Gastroesophageal sphincter (tissue), 4 donors: ENCODE data around the gene TMEM50A. TPM values are rescaled to one million over a fixed set of nuclear protein-coding genes. Genes with fewer than 3 reads are reported as not detected.
"Not testable (repeated sequence)": the region's sequence is repeated elsewhere in the genome, so short reads cannot be mapped to it uniquely, and the experiment has no call there.

Source experiments
- ATAC-seq: fragments of 150-250 bp; one replicate; pipeline ENCODE4 v1.9.1; 2016; ENCODE audit warnings: mild to moderate bottlenecking, moderate library complexity
- H3K27ac ChIP-seq, 4 donors: fragments of 200-600 bp; sonication (generic) in 3 of 4; 1 replicate in 3 of 4; 2 replicates in 1 of 4; pipeline ENCODE4 v1.5.1; 2016 to 2019
- H3K27me3 ChIP-seq: fragments of 200-600 bp; sonication (generic); one replicate; pipeline ENCODE4 v1.5.1; 2019
- H3K36me3 ChIP-seq, 2 donors: fragments of 200-600 bp; sonication (generic); one replicate each; pipeline ENCODE4 v1.5.1; 2019; ENCODE audit warnings: control low read depth in 1 of 2
- H3K4me1 ChIP-seq, 3 donors: fragments of 200-600 bp; sonication (generic); 1 replicate in 2 of 3; 2 replicates in 1 of 3; pipeline ENCODE4 v1.5.1; 2016 to 2019; ENCODE audit warnings: control low read depth in 2 of 3
- H3K4me3 ChIP-seq, 2 donors: fragments of 200-600 bp; sonication (generic); one replicate each; pipeline ENCODE4 v1.5.1; 2019; ENCODE audit warnings: mild to moderate bottlenecking in 1 of 2, moderate library complexity in 1 of 2
- H3K9me3 ChIP-seq, 3 donors: fragments of 200-600 bp; sonication (generic); one replicate each; pipeline ENCODE4 v1.5.1; 2017 to 2019; ENCODE audit warnings: control low read depth in 2 of 3
- CTCF ChIP-seq, 4 experiments: fragments of 200-600 bp in 2 of 4; fragments of 450-650 bp in 2 of 4; sonication (generic) in 1 of 4; IDR thresholded peaks; one replicate each; pipeline ENCODE4 v1.5.1; 2017 to 2019; ENCODE audit warnings: antibody characterized with exemption in 4 of 4, mild to moderate bottlenecking in 2 of 4, moderate library complexity in 2 of 4
- EP300 ChIP-seq: sonication (generic); formaldehyde crosslinking; IDR thresholded peaks from one replicate; pipeline ENCODE4 v1.6.1; 2017; ENCODE audit warnings: antibody characterized with exemption, mild to moderate bottlenecking
- POLR2A ChIP-seq, 2 donors: fragments of 450-650 bp; IDR thresholded peaks; one replicate each; pipeline ENCODE4 v1.6.1; 2017; ENCODE audit warnings: antibody characterized with exemption in 2 of 2, mild to moderate bottlenecking in 2 of 2, moderate library complexity in 1 of 2
- POLR2AphosphoS5 ChIP-seq: sonication (generic); formaldehyde crosslinking; IDR thresholded peaks from one replicate; pipeline ENCODE4 v1.6.1; 2017; ENCODE audit warnings: antibody characterized with exemption
- WGBS, 2 donors: methylation state at CpG; one replicate each; pipeline ENCODE4 v1.1.5; 2018; ENCODE audit warnings: low coverage in 1 of 2; 5-methylcytosine and 5-hydroxymethylcytosine counted together
- total RNA-seq, 4 donors: library from RNA; depleted of rRNA; stranded (reverse); fragments of >200 nt; gene quantifications; one replicate each; pipeline ENCODE4 v1.1.0, GENCODE V29; 2016

Gene TMEM50A
- total RNA-seq, 4 donors from 2014 or later: 82.6 to 170 (median 88.8) TPM

- not testable (repeated sequence) for H3K27me3 ChIP-seq, H3K36me3 ChIP-seq, H3K9me3 ChIP-seq
- ATAC-seq: peak; percentile 38
- Histone ChIP-seq H3K4me3 (peak overlapping the region; percentile 77 to 96), H3K27ac (peak overlapping the region in 1 of 4 donors; percentile 49), H3K4me1 (peaks cover 5 to 30% (median 11%) of the 10 kb centered on the region in 3 donors)
- WGBS, 2 donors: 0% methylated on average over 7 to 11 of the region's 29 CpGs
- TF ChIP-seq CTCF (IDR thresholded peaks at IDR 0.05): peak in 1 of 4 experiments; percentile 32
Observed at GRCh38 chr1:25336922-25337354, 1.2 kb upstream of the TMEM50A start.

- H3K9me3 ChIP-seq, H3K36me3 ChIP-seq, H3K27me3 ChIP-seq: not testable (repeated sequence)
- Histone ChIP-seq H3K4me1 (peaks cover 5 to 30% (median 11%) of the 10 kb centered on the region in 3 donors), H3K27ac (peak overlapping the region; percentile 96 to 99 (median 98)), H3K4me3 (peak overlapping the region; percentile 96 to 99)
- ATAC-seq: peak; percentile 83
- WGBS, 2 donors: no CpG with 5 or more reads among the region's 39 CpGs
Observed at GRCh38 chr1:25337483-25338187, 499 bp upstream of the TMEM50A start.

- WGBS, 2 donors: 0 to 1% methylated on average over 6 of the region's 6 CpGs
Observed at GRCh38 chr1:25338986-25339385, 852 bp downstream of the TMEM50A start.

GRCh38 chr1:25341746-25342145 lies 3.6 kb downstream of the TMEM50A start:
- no peak for ATAC-seq
- WGBS, 2 donors: 83% methylated on average over 4 to 6 of the region's 6 CpGs
- Histone ChIP-seq H3K27ac (no peak overlapping the region), H3K4me3 (no peak overlapping the region), H3K9me3 (no peaks in the 10 kb centered on the region), H3K4me1 (peaks cover 5 to 35% (median 11%) of the 10 kb centered on the region in 3 donors), H3K27me3 (no peaks in the 10 kb centered on the region), H3K36me3 (peaks cover 0 to 41% of the 10 kb centered on the region in 2 donors)
- TF ChIP-seq CTCF (IDR thresholded peaks at IDR 0.05): no peak
- TF ChIP-seq POLR2AphosphoS5: no peak
- TF ChIP-seq EP300: no peak
- TF ChIP-seq POLR2A (IDR thresholded peaks at IDR 0.05): no peak

More at GRCh38 chr1:25338986-25339385, 852 bp downstream of the TMEM50A start:
- Histone ChIP-seq H3K9me3 (no peaks in the 10 kb centered on the region), H3K27ac (peak overlapping the region; percentile 96 to 99 (median 98)), H3K36me3 (peaks cover 0 to 13% of the 10 kb centered on the region in 2 donors), H3K27me3 (no peaks in the 10 kb centered on the region), H3K4me1 (peaks cover 5 to 34% (median 11%) of the 10 kb centered on the region in 3 donors), H3K4me3 (peak overlapping the region; percentile 96 to 99)
- ATAC-seq: no peak
- TF ChIP-seq POLR2AphosphoS5 (no peak), POLR2A (IDR thresholded peaks at IDR 0.05) (no peak), EP300 (no peak), CTCF (IDR thresholded peaks at IDR 0.05) (no peak)

GRCh38 chr1:25342846-25343245 lies 4.7 kb downstream of the TMEM50A start:
- no peak for TF ChIP-seq POLR2A (IDR thresholded peaks at IDR 0.05)
- no peak for TF ChIP-seq POLR2AphosphoS5
- TF ChIP-seq EP300: no peak
- TF ChIP-seq CTCF (IDR thresholded peaks at IDR 0.05): no peak
- Histone ChIP-seq H3K4me3 (no peak overlapping the region), H3K9me3 (no peaks in the 10 kb centered on the region), H3K4me1 (peaks cover 5 to 35% (median 11%) of the 10 kb centered on the region in 3 donors), H3K27ac (no peak overlapping the region), H3K36me3 (peaks cover 0 to 48% of the 10 kb centered on the region in 2 donors), H3K27me3 (no peaks in the 10 kb centered on the region)
- 73 to 100% methylated on average over 1 of the region's 1 CpG for WGBS, 2 donors
- no peak for ATAC-seq
